ENCODE results near the gene CREB5.

DNA sequence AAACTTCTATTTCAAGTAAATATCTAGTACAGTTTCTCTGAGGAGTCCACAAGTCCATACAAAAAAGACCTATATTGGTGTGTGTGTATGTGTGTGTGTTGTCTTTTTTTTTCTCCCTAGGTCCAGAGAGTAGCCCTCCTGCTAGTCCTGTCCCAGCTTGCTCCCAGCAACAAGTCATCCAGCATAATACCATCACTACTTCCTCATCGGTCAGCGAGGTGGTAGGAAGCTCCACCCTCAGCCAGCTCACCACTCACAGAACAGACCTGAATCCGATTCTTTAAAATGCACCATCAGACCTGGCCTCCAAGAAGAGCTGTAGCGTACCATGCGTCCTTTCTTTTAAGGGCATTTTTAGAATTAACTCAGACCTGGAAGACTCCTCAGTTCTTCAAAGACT is 406.7 kb downstream of the CREB5 start:
- TF ChIP-seq, protein P1, sequence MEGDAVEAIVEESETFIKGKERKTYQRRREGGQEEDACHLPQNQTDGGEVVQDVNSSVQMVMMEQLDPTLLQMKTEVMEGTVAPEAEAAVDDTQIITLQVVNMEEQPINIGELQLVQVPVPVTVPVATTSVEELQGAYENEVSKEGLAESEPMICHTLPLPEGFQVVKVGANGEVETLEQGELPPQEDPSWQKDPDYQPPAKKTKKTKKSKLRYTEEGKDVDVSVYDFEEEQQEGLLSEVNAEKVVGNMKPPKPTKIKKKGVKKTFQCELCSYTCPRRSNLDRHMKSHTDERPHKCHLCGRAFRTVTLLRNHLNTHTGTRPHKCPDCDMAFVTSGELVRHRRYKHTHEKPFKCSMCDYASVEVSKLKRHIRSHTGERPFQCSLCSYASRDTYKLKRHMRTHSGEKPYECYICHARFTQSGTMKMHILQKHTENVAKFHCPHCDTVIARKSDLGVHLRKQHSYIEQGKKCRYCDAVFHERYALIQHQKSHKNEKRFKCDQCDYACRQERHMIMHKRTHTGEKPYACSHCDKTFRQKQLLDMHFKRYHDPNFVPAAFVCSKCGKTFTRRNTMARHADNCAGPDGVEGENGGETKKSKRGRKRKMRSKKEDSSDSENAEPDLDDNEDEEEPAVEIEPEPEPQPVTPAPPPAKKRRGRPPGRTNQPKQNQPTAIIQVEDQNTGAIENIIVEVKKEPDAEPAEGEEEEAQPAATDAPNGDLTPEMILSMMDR (IDR thresholded peaks at IDR 0.05): no peak
- TF ChIP-seq POLR2A (IDR thresholded peaks at IDR 0.05): no peak

All from ovary (tissue), 3 donors.